ENCODE results near the gene MED7.

Gene MED7

DNA sequence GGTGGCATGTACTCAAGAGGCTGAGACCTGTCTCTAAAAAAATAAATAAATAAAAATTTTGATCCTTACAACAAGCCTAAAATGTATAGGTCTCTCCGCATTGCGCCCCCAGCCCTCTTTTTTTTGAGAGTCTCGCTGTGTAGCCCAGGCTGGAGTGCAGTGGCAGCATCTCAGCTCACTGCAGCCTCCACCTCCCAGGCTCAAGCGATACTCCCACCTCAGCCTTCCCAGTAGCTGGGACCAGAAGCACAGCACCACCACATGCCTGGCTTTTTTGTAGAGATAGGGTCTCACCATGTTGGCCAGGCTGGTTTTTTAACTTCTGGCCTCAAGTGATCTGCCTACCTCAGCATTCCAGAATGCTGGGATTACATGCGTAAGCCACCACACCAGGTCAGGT lies 25.6 kb upstream of the MED7 start:
- no peaks in the 10 kb centered on the region for H3K27me3 Mint-ChIP-seq

DNA sequence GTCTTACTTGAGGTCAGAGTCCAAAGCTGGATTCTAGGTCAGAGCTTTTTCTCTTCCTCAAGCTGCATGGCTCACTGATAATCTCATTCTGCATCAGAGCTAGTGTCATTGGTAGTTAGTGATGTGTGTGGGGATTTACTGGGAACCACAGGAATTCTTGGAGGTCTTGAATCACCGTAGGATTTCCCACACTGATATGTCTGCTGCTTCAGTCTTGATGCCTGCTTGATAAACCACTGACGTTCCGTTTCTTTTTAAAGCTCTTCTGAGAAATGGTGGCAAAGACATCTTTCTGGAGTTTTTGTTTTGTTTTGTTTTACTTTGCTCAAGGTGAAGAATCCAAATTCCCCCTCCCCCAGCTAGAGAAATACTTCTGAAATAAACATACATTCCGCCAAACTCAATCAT lies 24.6 kb upstream of the MED7 start:
- Mint-ChIP-seq H3K27me3 (no peaks in the 10 kb centered on the region), H3K9me3 (peaks cover 19% of the 10 kb centered on the region), H3K27ac (peak overlapping the region; percentile 98), H3K36me3 (ENCODE audit: low read depth) (peaks cover 20% of the 10 kb centered on the region), H3K4me3 (peak overlapping the region; percentile 78), H3K4me1 (ENCODE audit: low read depth) (peaks cover 83% of the 10 kb centered on the region)

More for the DNA sequence above, 25.6 kb upstream of the MED7 start:
- H3K9me3 Mint-ChIP-seq, result peaks cover 19% of the 10 kb centered on the region
- H3K4me3 Mint-ChIP-seq, result peak overlapping the region; percentile 18
- H3K36me3 Mint-ChIP-seq (ENCODE audit: low read depth), result peaks cover 20% of the 10 kb centered on the region
- peaks cover 86% of the 10 kb centered on the region for H3K4me1 Mint-ChIP-seq (ENCODE audit: low read depth)
- H3K27ac Mint-ChIP-seq, result peak overlapping the region; percentile 98

DNA sequence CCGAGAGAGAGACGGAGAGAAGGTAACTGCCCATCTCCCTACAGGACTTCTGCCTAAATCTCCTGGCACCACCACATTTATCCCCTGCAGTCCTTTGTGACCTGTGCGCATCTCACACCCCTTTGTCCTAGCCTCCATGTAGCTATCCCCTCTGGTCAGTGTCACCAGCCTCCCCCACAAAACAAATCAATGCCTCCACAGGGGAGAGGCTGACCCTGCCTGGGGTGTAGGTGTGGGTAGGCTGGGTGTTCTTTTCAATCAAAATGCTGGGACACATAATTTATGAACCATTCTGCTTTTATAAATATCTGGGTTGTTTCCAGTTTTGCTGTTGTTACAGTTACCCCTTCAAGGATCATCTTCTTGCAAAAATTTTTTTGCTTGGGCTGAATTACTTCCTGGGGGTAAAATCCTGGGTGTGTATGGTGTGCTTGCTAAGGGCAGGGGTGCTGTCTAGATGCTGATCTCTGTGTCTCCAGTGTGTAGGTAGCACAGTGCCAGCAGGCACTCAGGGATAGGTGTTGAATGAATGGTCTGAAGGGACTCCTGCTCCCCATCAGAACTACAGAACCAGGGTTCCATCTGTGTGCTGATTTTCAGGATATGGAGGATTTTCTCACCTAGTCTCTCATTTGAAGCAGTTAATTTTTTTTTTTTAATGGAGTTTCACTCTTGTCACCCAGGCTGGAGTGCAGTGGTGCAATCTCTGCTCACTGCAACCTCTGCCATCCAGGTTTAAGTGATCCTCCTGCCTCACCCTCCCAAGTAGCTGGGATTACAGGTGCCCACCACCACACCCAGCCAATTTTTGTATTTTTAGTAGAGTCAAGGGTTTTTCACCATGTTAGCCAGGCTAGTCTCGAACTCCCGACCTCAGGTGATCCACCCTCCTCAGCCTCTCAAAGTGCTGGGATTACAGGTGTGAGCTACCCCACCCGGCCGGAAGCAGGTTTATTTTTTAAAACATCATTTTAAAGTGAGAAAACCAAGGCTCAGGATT lies 23.8 kb upstream of the MED7 start, which contains the start of gene GARIN3:
GARIN3 (minus strand) TSS at position 51 of the 1,000 bp plus-strand sequence. CDS start 96 bp downstream, outside the sequence.
- peak within 1 kb of the TSS; percentile 98 for H3K27ac Mint-ChIP-seq
- H3K36me3 Mint-ChIP-seq (ENCODE audit: low read depth), result peaks cover 20% of the 10 kb centered on the region
- H3K4me3 Mint-ChIP-seq, result peak within 1 kb of the TSS; percentile 78
- H3K9me3 Mint-ChIP-seq, result peaks cover 19% of the 10 kb centered on the region
- no peaks in the 10 kb centered on the region for H3K27me3 Mint-ChIP-seq
- H3K4me1 Mint-ChIP-seq (ENCODE audit: low read depth), result peaks cover 77% of the 10 kb centered on the region

DNA sequence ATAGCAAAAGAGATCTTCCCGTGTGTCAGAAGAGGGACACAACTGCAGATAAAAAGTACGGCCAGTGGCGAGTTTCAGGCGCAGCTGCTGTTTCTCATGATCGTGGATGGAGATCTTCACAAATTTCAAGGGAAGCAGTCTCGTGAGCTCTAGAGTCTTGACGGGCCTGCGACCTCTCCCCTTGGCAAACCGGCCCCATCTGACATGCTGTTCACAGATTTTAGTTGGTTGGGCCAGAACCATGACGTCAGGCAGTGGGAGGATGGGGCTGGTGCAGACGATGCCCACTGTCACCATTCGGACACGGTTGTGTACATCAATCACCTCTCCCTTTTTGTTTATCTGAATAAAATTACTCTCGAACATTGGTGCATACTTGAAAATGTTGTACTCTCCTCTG lies 23.0 kb upstream of the MED7 start:
- peak overlapping the region; percentile 98 for H3K27ac Mint-ChIP-seq
- peak overlapping the region; percentile 40 for H3K4me3 Mint-ChIP-seq
- peaks cover 75% of the 10 kb centered on the region for H3K4me1 Mint-ChIP-seq (ENCODE audit: low read depth)
- H3K9me3 Mint-ChIP-seq, result peaks cover 12% of the 10 kb centered on the region
- H3K27me3 Mint-ChIP-seq, result no peaks in the 10 kb centered on the region
- peaks cover 14% of the 10 kb centered on the region for H3K36me3 Mint-ChIP-seq (ENCODE audit: low read depth)

DNA sequence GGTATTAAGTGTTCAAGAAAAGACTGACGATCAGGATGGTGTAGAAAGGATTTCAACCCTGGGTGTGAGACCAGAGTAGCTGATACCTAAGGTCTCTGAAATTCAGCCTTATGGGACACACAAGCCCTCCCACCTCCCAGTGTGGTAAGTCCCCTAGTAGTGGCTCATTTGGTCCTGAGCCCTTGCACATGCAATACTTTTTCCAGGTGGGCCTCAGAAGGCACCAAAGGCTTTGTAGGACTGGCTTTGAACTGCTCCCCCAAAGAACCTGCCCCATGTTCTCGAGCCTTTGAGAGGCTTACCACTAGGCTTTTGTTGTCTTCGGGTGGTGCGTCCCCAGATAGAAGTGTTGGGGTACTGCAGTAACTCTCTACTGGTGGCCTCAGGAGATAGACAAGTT lies 22.6 kb upstream of the MED7 start:
- Mint-ChIP-seq H3K4me3 (peak overlapping the region; percentile 40), H3K27me3 (no peaks in the 10 kb centered on the region), H3K36me3 (ENCODE audit: low read depth) (peaks cover 10% of the 10 kb centered on the region), H3K27ac (peak overlapping the region; percentile 98), H3K4me1 (ENCODE audit: low read depth) (peaks cover 75% of the 10 kb centered on the region), H3K9me3 (peaks cover 12% of the 10 kb centered on the region)

DNA sequence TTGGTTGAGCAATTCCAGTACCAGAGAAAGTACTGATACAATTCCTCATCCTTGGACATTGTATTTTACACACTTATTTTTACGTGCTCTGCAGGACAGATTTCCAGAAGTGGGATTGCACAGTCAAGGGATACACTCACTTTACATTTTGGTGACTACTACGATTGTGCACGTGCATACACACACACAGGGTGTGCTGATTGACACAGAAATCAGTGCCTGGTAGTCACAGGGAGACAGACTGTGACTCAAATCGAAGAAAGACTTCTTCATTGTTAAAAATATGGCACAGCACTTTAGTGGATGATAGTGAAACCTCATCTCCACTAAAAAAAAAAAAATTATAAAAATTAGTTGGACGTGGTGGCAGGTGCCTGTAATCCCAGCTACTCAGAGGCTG lies 21.9 kb upstream of the MED7 start:
- peaks cover 8% of the 10 kb centered on the region for H3K9me3 Mint-ChIP-seq
- no peaks in the 10 kb centered on the region for H3K27me3 Mint-ChIP-seq
- H3K4me3 Mint-ChIP-seq, result no peak overlapping the region

DNA sequence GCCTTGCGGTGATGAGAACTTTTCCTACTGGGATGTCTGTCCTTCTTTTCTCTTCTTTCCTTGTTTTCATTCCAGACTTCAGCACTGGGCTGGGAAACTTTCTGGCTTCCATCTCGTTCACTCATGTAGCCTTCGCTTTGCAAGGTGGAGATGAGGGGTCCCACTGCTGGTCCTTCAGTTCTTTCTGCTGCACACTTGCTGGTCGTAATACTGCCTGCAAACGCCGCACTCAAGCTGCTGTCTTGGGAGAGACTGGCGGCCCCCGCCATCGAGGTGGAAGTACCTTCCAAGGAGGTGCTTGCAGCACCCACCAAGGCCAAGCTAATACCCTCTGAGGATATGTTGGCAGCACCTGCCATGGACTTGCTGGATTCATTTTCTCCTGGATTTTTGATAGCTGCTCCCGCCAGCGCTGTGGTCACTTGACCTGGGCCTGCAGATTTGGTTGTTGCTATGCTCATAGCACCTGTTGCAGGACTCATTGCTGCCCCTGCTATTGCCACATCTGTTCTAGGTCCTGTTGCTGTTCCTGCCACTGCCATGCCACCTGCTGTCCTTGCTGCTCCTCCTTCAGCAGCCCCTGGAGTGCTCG lies 20.4 kb upstream of the MED7 start:
- H3K4me1 Mint-ChIP-seq (ENCODE audit: low read depth), result peaks cover 76% of the 10 kb centered on the region
- H3K27ac Mint-ChIP-seq, result peak overlapping the region; percentile 38
- H3K9me3 Mint-ChIP-seq, result no peaks in the 10 kb centered on the region
- no peaks in the 10 kb centered on the region for H3K27me3 Mint-ChIP-seq
- H3K4me3 Mint-ChIP-seq, result no peak overlapping the region
- H3K36me3 Mint-ChIP-seq (ENCODE audit: low read depth), result no peaks in the 10 kb centered on the region

More for the DNA sequence above, 21.9 kb upstream of the MED7 start:
- Mint-ChIP-seq H3K27ac (peak overlapping the region; percentile 18), H3K4me1 (ENCODE audit: low read depth) (peaks cover 76% of the 10 kb centered on the region), H3K36me3 (ENCODE audit: low read depth) (peaks cover 5% of the 10 kb centered on the region)

DNA sequence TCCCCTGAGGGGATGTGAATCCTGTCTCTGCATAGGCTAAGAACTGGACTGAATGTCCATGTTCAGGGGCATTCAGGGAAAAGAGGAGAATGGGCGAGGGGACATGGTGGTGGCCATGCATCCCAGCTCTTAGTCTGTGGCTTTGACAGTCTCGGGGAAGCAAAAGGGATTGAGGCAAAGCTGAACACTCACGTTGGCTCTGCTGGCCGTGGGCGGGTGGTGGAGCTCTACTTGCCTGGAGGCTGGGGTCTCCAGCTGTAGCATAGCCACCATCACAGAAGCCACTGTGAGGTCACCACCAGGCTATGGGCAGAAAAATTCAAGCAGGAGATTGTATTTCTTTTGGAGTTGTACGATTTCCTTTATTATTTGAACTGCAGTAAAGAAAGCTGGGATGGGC lies 19.3 kb upstream of the MED7 start:
- peak overlapping the region; percentile 4 for H3K27ac Mint-ChIP-seq
- peaks cover 76% of the 10 kb centered on the region for H3K4me1 Mint-ChIP-seq (ENCODE audit: low read depth)

DNA sequence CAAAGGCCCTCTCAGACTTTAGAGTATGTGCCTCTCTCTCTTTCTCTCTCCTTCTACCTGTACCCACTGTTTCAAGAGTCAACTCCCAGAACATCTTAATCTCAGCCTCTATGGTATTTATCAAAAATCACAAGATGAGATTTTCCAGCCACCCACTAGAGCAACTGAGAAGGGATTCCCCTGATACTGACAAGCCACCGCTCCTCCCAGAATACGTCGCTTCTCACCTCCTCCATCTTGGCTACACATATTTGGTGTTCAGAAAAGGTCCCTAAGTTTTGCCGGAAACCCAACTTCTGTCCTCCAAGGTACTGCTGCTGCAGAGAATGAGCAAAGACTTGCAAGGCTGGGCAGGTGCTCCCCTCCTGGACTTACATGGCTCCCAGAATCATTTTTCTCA lies 17.3 kb upstream of the MED7 start:
- H3K4me3 Mint-ChIP-seq, result peak overlapping the region; percentile 74
- H3K27ac Mint-ChIP-seq, result peak overlapping the region; percentile 97
- peaks cover 7% of the 10 kb centered on the region for H3K36me3 Mint-ChIP-seq (ENCODE audit: low read depth)
- H3K27me3 Mint-ChIP-seq, result no peaks in the 10 kb centered on the region
- H3K4me1 Mint-ChIP-seq (ENCODE audit: low read depth), result peaks cover 74% of the 10 kb centered on the region
- no peaks in the 10 kb centered on the region for H3K9me3 Mint-ChIP-seq

More for the DNA sequence above, 19.3 kb upstream of the MED7 start:
- H3K36me3 Mint-ChIP-seq (ENCODE audit: low read depth), result peaks cover 1% of the 10 kb centered on the region
- H3K27me3 Mint-ChIP-seq, result no peaks in the 10 kb centered on the region
- H3K4me3 Mint-ChIP-seq, result no peak overlapping the region
- no peaks in the 10 kb centered on the region for H3K9me3 Mint-ChIP-seq

DNA sequence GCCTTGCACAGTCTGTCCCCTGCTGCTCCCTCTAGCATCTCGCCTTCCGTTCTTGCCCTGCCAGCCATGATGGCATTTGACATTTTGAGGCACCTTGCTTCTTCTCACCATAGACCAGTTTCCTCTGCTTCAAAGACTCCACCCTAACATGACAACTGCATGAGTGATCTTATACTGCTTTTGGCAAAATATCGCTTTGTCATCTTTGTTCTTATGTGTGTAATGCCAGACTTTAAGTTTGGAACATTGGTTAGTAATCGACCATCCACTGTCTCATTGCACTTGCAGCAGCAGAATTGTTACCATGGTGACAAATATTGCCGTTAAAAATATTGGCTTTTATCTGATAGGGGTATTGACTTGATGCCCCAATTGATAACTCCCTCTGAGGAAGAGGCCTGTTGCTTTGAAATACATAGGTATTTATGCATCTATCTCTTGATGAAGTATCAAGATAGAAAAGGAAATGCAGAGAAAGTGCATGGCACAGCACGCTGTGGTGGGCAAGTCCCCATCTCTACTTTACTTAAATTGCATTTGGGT lies 16.6 kb upstream of the MED7 start:
- peak overlapping the region; percentile 97 for H3K27ac Mint-ChIP-seq

DNA sequence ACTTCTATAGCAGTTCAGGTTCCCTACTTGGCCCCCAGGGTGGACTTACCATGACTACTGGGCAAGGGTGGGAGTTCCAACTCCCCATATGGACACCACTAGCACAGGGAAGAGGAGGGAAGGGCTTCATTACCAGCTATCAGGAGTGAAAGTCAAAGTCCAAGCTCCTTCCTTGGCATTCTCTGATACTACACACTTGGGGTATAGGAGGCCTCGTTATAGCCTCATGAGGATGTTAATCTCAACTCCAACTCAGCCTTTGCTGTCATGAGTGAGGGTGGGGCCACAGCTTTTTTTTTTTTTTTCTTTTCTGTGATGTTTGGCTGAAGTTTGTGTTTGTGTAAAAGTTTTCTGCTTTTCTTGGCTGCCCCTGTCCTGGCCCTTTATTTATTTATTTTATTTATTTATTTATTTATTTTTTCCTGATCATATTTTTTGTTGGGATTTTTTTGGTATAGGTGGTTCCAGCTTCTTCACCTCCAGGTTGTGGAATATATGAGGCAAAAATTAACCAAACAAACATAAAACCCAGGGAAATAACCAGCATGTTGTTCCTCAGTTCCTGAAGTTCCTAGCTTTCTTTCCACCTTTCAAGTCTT lies 14.7 kb upstream of the MED7 start:
- no peaks in the 10 kb centered on the region for H3K9me3 Mint-ChIP-seq
- peaks cover 7% of the 10 kb centered on the region for H3K36me3 Mint-ChIP-seq (ENCODE audit: low read depth)
- no peaks in the 10 kb centered on the region for H3K27me3 Mint-ChIP-seq
- H3K4me3 Mint-ChIP-seq, result no peak overlapping the region
- peaks cover 86% of the 10 kb centered on the region for H3K4me1 Mint-ChIP-seq (ENCODE audit: low read depth)
- H3K27ac Mint-ChIP-seq, result peak overlapping the region; percentile 39

More for the DNA sequence above, 16.6 kb upstream of the MED7 start:
- Mint-ChIP-seq H3K9me3 (no peaks in the 10 kb centered on the region), H3K4me3 (peak overlapping the region; percentile 74), H3K36me3 (ENCODE audit: low read depth) (peaks cover 7% of the 10 kb centered on the region), H3K27me3 (no peaks in the 10 kb centered on the region), H3K4me1 (ENCODE audit: low read depth) (peaks cover 76% of the 10 kb centered on the region)

DNA sequence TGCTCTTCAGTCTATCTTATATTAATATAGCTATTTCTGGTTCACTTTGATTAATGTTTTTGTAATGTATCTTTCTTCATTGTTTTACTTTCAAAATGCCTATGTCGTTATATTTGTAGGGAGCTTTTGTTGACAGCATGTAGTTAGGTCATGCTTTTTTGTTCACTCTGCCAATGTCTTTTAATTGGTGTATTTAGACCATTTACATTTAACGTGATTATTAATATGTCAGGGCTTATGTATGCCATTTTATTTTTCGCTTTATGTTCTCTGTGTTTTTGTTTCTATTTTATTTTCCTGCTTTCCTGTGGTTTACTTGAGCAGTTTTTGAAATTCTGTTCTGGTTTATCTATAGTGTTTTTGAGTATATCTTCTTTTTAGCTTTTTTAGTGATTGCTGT lies 12.6 kb upstream of the MED7 start:
- peak overlapping the region; percentile 94 for H3K27ac Mint-ChIP-seq
- H3K27me3 Mint-ChIP-seq, result no peaks in the 10 kb centered on the region
- peaks cover 88% of the 10 kb centered on the region for H3K4me1 Mint-ChIP-seq (ENCODE audit: low read depth)
- H3K9me3 Mint-ChIP-seq, result no peaks in the 10 kb centered on the region
- H3K36me3 Mint-ChIP-seq (ENCODE audit: low read depth), result peaks cover 7% of the 10 kb centered on the region
- H3K4me3 Mint-ChIP-seq, result peak overlapping the region; percentile 79

DNA sequence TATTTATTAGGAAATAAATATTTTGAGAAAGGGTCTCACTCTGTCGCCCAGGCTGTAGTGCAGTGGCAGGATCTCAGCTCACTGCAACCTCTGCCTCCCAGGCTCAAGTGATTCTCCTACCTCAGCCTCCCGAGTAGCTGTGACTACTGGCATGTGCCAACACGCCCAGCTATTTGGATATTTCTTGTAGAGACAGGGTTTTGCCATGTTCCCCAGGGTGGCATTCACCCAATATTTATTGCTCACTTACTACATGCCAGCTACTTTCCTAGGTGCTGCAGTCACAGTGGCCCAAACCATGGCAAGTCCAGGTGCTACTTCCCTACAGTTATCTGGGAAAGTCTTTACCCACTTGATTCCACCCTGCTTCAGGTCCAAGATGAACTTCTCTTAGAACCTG lies 8.3 kb upstream of the MED7 start:
- H3K27ac Mint-ChIP-seq, result peak overlapping the region; percentile 89

DNA sequence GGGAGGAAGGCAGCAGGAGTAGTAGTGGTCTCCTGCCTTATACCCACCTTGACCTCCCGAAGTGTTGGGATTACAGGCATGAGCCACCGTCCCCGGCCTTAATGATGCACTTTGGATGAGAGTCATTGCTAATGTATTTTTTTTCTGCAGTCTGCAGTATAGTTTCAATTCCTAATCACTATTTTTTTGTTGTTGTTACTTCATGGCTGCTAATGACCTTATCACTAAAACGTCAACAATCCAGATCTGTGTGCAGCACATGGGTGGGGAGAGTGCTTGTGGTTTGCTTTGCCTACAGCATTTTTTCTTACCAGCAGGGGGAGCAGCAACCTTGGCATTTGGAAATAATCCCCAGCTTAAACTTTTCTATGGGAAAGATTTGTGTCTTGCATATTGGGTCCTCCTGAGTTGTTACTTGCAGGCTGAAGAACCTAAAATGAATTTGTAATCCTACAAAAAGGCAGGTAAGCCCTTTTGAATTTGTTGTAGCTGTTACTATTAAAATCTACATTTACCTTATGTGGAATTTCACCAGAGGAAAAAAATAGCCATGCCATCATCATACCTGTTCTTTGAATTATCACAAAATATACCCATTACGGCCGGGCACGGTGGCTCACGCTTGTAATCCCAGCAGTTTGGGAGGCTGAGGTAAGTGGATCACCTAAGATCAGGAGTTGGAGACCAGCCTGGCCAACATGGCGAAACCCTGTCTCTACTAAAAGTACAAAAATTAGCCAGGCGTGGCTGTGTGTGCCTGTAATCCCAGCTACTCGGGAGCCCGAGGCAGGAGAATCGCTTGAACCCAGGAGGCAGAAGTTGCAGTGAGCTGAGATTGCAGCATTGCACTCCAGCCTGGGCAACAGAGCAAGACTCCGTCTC lies 6.3 kb upstream of the MED7 start:
- Mint-ChIP-seq H3K9me3 (no peaks in the 10 kb centered on the region), H3K4me3 (peak overlapping the region; percentile 35), H3K4me1 (ENCODE audit: low read depth) (peaks cover 59% of the 10 kb centered on the region), H3K36me3 (ENCODE audit: low read depth) (no peaks in the 10 kb centered on the region), H3K27me3 (no peaks in the 10 kb centered on the region), H3K27ac (peak overlapping the region; percentile 79)

More for the DNA sequence above, 8.3 kb upstream of the MED7 start:
- Mint-ChIP-seq H3K9me3 (no peaks in the 10 kb centered on the region), H3K4me1 (ENCODE audit: low read depth) (peaks cover 68% of the 10 kb centered on the region), H3K36me3 (ENCODE audit: low read depth) (no peaks in the 10 kb centered on the region), H3K27me3 (no peaks in the 10 kb centered on the region), H3K4me3 (peak overlapping the region; percentile 10)

Data from stimulated activated naive CD8-positive, alpha-beta T cell treated with anti-CD3 and anti-CD28 coated beads, Interleukin-15, Interleukin-2, amounts not matched to agents 100 ng/mL and 50 ng/mL, for 24 hours (primary cell).